Skin of body (tissue), 1 donor: ENCODE data around the gene CD99L2. TPM values are rescaled to one million over a fixed set of nuclear protein-coding genes. Genes with fewer than 3 reads are reported as not detected.

Experiments used
- total RNA-seq: library from RNA; depleted of rRNA; stranded (reverse); fragments of >200 nt; gene quantifications from one replicate; pipeline ENCODE4 v1.2.3, GENCODE V29; 2014

The CD99L2 gene
- total RNA-seq, 1 donor from 2014 or later = 15.5 TPM

Other genes with a start within 250 kb of the CD99L2 start
- 24.8 TPM for gene MTMR1, start 205.3 kb downstream of the CD99L2 start, total RNA-seq
- gene HMGB3, start 84.7 kb upstream of the CD99L2 start, total RNA-seq = 11.2 TPM